Esophagus muscularis mucosa (tissue), 4 donors: Measurements from ENCODE around the gene TMPRSS9.
"Not testable (repeated sequence)": the region's sequence is repeated elsewhere in the genome, so short reads cannot be mapped to it uniquely, and the experiment has no call there.

Experiments used
- CTCF ChIP-seq, 3 experiments: fragments of 200-600 bp in 2 of 3; fragments of 450-650 bp in 1 of 3; sonication (generic) in 2 of 3; IDR thresholded peaks; one replicate each; pipeline ENCODE4 v1.5.1; 2017 to 2019; ENCODE audit warnings: antibody characterized with exemption in 3 of 3, mild to moderate bottlenecking in 2 of 3, moderate library complexity in 1 of 3
- EP300 ChIP-seq: sonication (generic); formaldehyde crosslinking; IDR thresholded peaks from one replicate; pipeline ENCODE4 v1.6.1; 2017; ENCODE audit warnings: antibody characterized with exemption
- POLR2A ChIP-seq: fragments of 450-650 bp; IDR thresholded peaks from one replicate; pipeline ENCODE4 v1.6.1; 2017; ENCODE audit warnings: antibody characterized with exemption, moderate library complexity, mild to moderate bottlenecking, low read depth
- POLR2AphosphoS5 ChIP-seq, 2 donors: sonication (generic); formaldehyde crosslinking; IDR thresholded peaks; one replicate each; pipeline ENCODE4 v1.6.1; 2017; ENCODE audit warnings: antibody characterized with exemption in 2 of 2

GRCh38 chr19:2395293-2395829 lies 35.3 kb downstream of the TMPRSS9 start:
- not testable (repeated sequence) for TF ChIP-seq CTCF (IDR thresholded peaks at IDR 0.05); POLR2AphosphoS5 (IDR thresholded peaks at IDR 0.05); POLR2A; EP300
